ENCODE measurements around the gene EYS. TPM values are rescaled to one million over a fixed set of nuclear protein-coding genes. Genes with fewer than 3 reads are reported as not detected.
"Not testable (repeated sequence)": the region's sequence is repeated elsewhere in the genome, so short reads cannot be mapped to it uniquely, and the experiment has no call there.

EYS gene
- total RNA-seq, 2 experiments from 2014 or later = not detected

DNA sequence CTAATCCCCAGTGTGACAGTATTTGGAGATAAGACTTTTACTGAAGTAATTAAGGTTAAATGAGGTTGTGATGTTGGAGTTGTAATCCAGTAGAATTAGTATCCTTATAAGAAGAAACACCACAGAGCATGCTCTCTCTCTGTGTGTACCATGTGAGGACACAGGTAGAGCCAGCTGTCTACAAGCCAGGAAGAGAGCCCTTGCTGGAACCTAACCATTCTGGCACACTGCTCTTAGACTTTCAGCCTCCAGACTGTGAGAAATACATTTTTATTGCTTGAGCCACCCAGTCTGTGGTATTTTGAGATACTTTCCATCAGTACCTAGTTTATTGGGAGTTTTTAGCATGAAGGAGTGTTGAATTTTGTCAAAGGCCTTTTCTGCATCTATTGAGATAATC is 1961.2 kb downstream of the EYS start:
- no peaks in the 10 kb centered on the region for H3K4me1 Mint-ChIP-seq
- no peak overlapping the region for H3K27ac Mint-ChIP-seq
- ChIA-PET CTCF (no interaction called here), POLR2A (no interaction called here)
- H3K9me3 Mint-ChIP-seq (ENCODE audit: low read depth) = peaks cover 3% of the 10 kb centered on the region
- DNase-seq (no peak), ATAC-seq (no peak)
- intact Hi-C loops (cut with DNase I, micrococcal nuclease) = no loop called here
- H3K4me3 Mint-ChIP-seq = no peak overlapping the region
- peaks cover 7% of the 10 kb centered on the region for H3K36me3 Mint-ChIP-seq (ENCODE audit: low read depth)
- no peaks in the 10 kb centered on the region for H3K27me3 Mint-ChIP-seq

DNA sequence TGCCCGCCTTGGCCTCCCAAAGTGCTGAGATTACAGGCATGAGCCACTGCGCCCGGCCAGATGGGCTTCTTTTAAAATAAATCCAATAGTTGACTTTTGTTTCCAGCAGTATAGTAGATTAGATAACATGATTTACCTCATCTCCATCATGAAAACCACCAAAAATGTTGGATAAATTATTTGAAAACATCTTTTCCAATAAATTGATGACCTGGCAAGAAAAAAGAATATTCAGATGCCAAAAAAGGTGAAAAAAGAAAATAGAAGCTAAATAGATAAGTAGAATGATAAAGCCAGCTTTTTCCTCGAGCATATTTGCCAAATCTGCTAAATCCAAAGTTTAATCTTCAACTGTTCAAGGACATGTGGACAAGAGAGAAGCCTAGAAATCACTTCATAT is 1962.2 kb downstream of the EYS start:
- intact Hi-C loops (cut with DNase I, micrococcal nuclease) = no loop called here
- ChIA-PET POLR2A (no interaction called here), CTCF (no interaction called here)
- Mint-ChIP-seq H3K36me3 (ENCODE audit: low read depth) (peaks cover 7% of the 10 kb centered on the region), H3K4me3 (no peak overlapping the region), H3K27ac (no peak overlapping the region), H3K9me3 (ENCODE audit: low read depth) (peaks cover 3% of the 10 kb centered on the region), H3K4me1 (no peaks in the 10 kb centered on the region), H3K27me3 (no peaks in the 10 kb centered on the region)
- ATAC-seq = no peak
- DNase-seq = no peak

DNA sequence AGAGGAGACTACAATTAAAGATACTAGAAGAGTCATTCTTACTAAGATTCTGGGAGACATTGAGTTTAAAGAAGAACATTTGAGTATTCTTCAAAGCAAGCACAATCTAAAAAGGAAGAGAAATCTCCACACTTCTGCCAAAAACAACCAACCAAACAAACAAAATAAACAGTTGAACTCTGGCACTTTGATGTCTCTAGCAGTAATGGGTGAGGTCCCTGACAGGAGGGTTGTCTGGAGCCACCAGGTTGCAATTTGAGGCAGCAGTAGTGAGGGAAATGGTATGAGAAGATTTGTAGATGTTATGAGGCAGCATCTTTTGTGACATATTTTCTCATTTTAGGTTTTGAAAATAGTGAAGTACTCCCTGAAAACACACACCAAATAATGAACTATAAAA is 1963.3 kb downstream of the EYS start:
- ChIA-PET POLR2A (no interaction called here), CTCF (interaction anchor here (0.6 kb wide), 1 partner anchor 1730 kb away, joined by 3 read pairs; no protein-coding TSS in a partner anchor)
- ATAC-seq = no peak
- DNase-seq = no peak
- intact Hi-C loops (cut with DNase I, micrococcal nuclease) = no loop called here
- H3K27me3 Mint-ChIP-seq = no peaks in the 10 kb centered on the region
- H3K36me3 Mint-ChIP-seq (ENCODE audit: low read depth) = peaks cover 6% of the 10 kb centered on the region
- peaks cover 5% of the 10 kb centered on the region for H3K9me3 Mint-ChIP-seq (ENCODE audit: low read depth)
- H3K4me1 Mint-ChIP-seq = no peaks in the 10 kb centered on the region
- H3K27ac Mint-ChIP-seq = no peak overlapping the region
- no peak overlapping the region for H3K4me3 Mint-ChIP-seq

DNA sequence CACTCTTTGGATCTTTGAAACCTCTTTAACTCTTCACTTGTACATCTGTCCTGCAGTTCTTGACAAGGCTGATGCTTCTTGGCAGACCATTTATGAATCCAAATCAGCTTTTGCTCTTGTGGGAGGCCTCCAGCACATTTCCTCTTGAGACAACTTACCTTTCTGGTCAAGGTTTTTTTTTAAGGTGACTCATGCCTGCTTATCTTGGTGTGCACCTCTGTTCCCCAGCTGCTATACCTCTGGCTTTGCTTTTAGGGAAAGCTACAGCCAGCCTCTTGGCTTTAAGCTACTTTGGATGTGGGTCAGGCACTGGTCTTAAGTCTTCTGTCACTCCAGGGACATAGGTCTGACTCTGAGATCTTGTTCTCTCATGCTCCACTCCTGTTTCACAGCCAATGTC is 1965.0 kb downstream of the EYS start:
- ChIA-PET CTCF (no interaction called here), POLR2A (no interaction called here)
- ATAC-seq (no peak), DNase-seq (no peak)
- Mint-ChIP-seq H3K4me3 (no peak overlapping the region), H3K4me1 (no peaks in the 10 kb centered on the region), H3K27me3 (no peaks in the 10 kb centered on the region), H3K36me3 (ENCODE audit: low read depth) (peaks cover 4% of the 10 kb centered on the region), H3K9me3 (ENCODE audit: low read depth) (peaks cover 3% of the 10 kb centered on the region), H3K27ac (no peak overlapping the region)
- intact Hi-C loops (cut with DNase I, micrococcal nuclease) = no loop called here

DNA sequence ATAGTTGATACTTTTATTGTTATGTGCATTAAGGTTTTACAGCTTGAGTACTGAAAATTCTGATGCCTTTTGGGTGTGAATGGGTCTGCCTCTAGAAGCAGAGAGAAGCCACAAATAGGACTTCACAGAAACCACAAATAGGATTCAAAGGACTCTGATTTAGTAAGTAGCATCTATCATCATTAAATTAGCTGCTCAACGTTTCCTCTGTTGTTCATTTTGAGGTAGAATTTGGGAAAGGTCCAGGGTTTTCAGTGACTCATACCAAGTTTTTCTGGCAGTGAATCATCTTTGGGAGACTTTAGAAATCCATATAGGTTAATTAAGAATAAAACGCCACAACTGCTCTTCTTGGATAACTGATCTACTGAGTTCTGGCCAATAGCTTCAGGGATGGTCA is 1966.3 kb downstream of the EYS start:
- ATAC-seq = no peak
- DNase-seq = no peak
- Mint-ChIP-seq H3K36me3 (ENCODE audit: low read depth) (peaks cover 4% of the 10 kb centered on the region), H3K4me3 (no peak overlapping the region), H3K4me1 (no peaks in the 10 kb centered on the region), H3K27ac (no peak overlapping the region), H3K9me3 (ENCODE audit: low read depth) (peaks cover 4% of the 10 kb centered on the region), H3K27me3 (no peaks in the 10 kb centered on the region)
- POLR2A ChIA-PET = no interaction called here
- intact Hi-C loops (cut with DNase I, micrococcal nuclease) = no loop called here
- CTCF ChIA-PET = no interaction called here

- DNase-seq (no peak), ATAC-seq (no peak)
- H3K4me3 Mint-ChIP-seq = no peak overlapping the region
- no peak overlapping the region for H3K27ac Mint-ChIP-seq
- H3K27me3 Mint-ChIP-seq = no peaks in the 10 kb centered on the region
- peaks cover 9% of the 10 kb centered on the region for H3K9me3 Mint-ChIP-seq (ENCODE audit: low read depth)
- H3K4me1 Mint-ChIP-seq = no peaks in the 10 kb centered on the region
- CTCF ChIA-PET = no interaction called here
- peaks cover 4% of the 10 kb centered on the region for H3K36me3 Mint-ChIP-seq (ENCODE audit: low read depth)
- intact Hi-C loops (cut with DNase I, micrococcal nuclease) = no loop called here
- POLR2A ChIA-PET = no interaction called here
These were observed 1967.8 kb downstream of the EYS start for GRCh38 chr6:63739094-63739687.

- ATAC-seq; intact Hi-C loops (cut with DNase I, micrococcal nuclease); H3K36me3 Mint-ChIP-seq (ENCODE audit: low read depth); DNase-seq; H3K27me3 Mint-ChIP-seq; CTCF ChIA-PET; H3K4me3 Mint-ChIP-seq; H3K27ac Mint-ChIP-seq; H3K4me1 Mint-ChIP-seq; H3K9me3 Mint-ChIP-seq (ENCODE audit: low read depth); POLR2A ChIA-PET: not testable (repeated sequence)
These were observed 1968.8 kb downstream of the EYS start for GRCh38 chr6:63738190-63738589.

DNA sequence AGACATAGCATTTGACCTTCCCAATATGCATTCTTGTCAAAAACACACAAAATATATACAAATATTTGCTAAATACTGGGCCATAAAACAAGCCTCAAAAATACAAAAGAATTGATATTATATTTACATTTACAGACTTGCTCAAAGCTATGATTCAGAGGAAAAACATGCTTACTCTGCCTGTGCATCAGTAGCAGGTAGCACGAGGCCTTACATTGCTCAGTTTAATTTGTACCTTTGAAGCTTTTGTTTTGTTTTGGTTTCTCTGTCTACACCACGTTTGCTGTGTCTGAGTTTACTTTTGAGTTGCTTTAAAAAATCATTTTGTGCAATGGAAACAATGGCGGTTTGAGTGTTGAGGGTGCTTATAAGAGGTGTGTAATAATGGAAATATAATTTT is 1972.1 kb downstream of the EYS start:
- Mint-ChIP-seq H3K27me3 (no peaks in the 10 kb centered on the region), H3K36me3 (ENCODE audit: low read depth) (peaks cover 4% of the 10 kb centered on the region), H3K9me3 (ENCODE audit: low read depth) (peaks cover 9% of the 10 kb centered on the region), H3K27ac (no peak overlapping the region), H3K4me3 (no peak overlapping the region), H3K4me1 (no peaks in the 10 kb centered on the region)
- POLR2A ChIA-PET = no interaction called here
- CTCF ChIA-PET = interaction anchor here (1.3 kb wide), 1 partner anchor 136 kb away, joined by 5 read pairs; no protein-coding TSS in a partner anchor
- ATAC-seq (no peak), DNase-seq (no peak)
- intact Hi-C loops (cut with DNase I, micrococcal nuclease) = no loop called here

DNA sequence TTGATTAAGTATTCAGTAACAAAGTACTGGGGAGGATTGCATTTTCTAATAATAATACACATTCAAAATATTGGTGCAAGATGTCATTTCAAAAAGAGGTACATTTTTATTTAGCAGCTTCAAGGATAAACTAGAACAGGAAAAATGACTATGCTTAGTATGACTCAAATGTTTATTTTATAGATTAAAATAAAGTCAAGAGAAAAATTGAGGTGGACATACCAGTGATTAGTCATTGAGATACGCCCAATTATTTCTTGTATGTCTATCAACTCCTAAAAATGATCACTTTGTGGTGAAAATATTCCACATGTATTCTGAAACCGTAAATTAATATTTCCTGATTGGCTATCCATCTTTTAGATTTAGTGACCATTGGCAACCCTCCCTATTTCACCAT is 1974.7 kb downstream of the EYS start:
- Mint-ChIP-seq H3K4me1 (no peaks in the 10 kb centered on the region), H3K9me3 (ENCODE audit: low read depth) (peaks cover 6% of the 10 kb centered on the region), H3K4me3 (no peak overlapping the region), H3K27me3 (no peaks in the 10 kb centered on the region), H3K27ac (no peak overlapping the region), H3K36me3 (ENCODE audit: low read depth) (no peaks in the 10 kb centered on the region)
- intact Hi-C loops (cut with DNase I, micrococcal nuclease) = no loop called here
- POLR2A ChIA-PET = no interaction called here
- ATAC-seq = no peak
- CTCF ChIA-PET = no interaction called here
- no peak for DNase-seq

GRCh38 chr6:63731930-63732329 is 1975.1 kb downstream of the EYS start:
- Mint-ChIP-seq H3K9me3 (ENCODE audit: low read depth) (peaks cover 6% of the 10 kb centered on the region), H3K4me1 (no peaks in the 10 kb centered on the region), H3K4me3 (no peak overlapping the region), H3K27ac (no peak overlapping the region), H3K36me3 (ENCODE audit: low read depth) (no peaks in the 10 kb centered on the region), H3K27me3 (no peaks in the 10 kb centered on the region)
- intact Hi-C loops (cut with DNase I, micrococcal nuclease) = no loop called here
- ChIA-PET CTCF (interaction anchor here (0.9 kb wide), 1 partner anchor 158 kb away, joined by 4 read pairs; no protein-coding TSS in a partner anchor), POLR2A (no interaction called here)
- ATAC-seq = no peak
- DNase-seq = no peak

DNA sequence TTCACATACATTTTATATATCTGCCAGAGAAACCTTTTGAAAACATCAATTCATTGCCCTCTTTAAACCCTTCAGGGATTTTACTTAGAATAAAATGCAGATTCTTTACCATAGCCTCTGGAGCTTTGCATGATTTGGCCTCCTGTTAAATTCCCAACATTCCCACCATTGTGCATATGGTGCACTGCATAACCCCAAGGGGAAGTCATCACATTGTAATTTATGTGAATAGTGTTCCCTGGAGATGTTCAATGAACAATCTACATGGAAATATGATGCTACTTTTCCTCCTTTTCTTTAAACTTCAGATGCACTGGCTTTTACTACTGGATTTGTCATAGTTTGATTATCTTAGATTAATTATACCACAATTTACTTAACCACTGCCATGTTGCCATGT is 1976.7 kb downstream of the EYS start:
- ATAC-seq (no peak), DNase-seq (no peak)
- ChIA-PET POLR2A (no interaction called here), CTCF (no interaction called here)
- H3K4me1 Mint-ChIP-seq = no peaks in the 10 kb centered on the region
- H3K4me3 Mint-ChIP-seq = no peak overlapping the region
- H3K27ac Mint-ChIP-seq = no peak overlapping the region
- H3K36me3 Mint-ChIP-seq (ENCODE audit: low read depth) = no peaks in the 10 kb centered on the region
- peaks cover 1% of the 10 kb centered on the region for H3K9me3 Mint-ChIP-seq (ENCODE audit: low read depth)
- intact Hi-C loops (cut with DNase I, micrococcal nuclease) = no loop called here
- no peaks in the 10 kb centered on the region for H3K27me3 Mint-ChIP-seq

- ChIA-PET CTCF (no interaction called here), POLR2A (interaction anchor here (0.6 kb wide), 1 partner anchor 84 kb away, joined by 4 read pairs; no protein-coding TSS in a partner anchor)
- H3K27ac Mint-ChIP-seq = no peak overlapping the region
- intact Hi-C loops (cut with DNase I, micrococcal nuclease) = no loop called here
- no peak for ATAC-seq
- H3K36me3 Mint-ChIP-seq (ENCODE audit: low read depth) = no peaks in the 10 kb centered on the region
- no peaks in the 10 kb centered on the region for H3K4me1 Mint-ChIP-seq
- no peak overlapping the region for H3K4me3 Mint-ChIP-seq
- no peaks in the 10 kb centered on the region for H3K9me3 Mint-ChIP-seq (ENCODE audit: low read depth)
- no peak for DNase-seq
- no peaks in the 10 kb centered on the region for H3K27me3 Mint-ChIP-seq
These were observed 1982.3 kb downstream of the EYS start for GRCh38 chr6:63724721-63725120.

- peaks cover 2% of the 10 kb centered on the region for H3K36me3 Mint-ChIP-seq (ENCODE audit: low read depth)
These were observed 1985.8 kb downstream of the EYS start for GRCh38 chr6:63721181-63721580.

More at GRCh38 chr6:63721181-63721580, 1985.8 kb downstream of the EYS start:
- ChIA-PET POLR2A (no interaction called here), CTCF (no interaction called here)
- intact Hi-C loops (cut with DNase I, micrococcal nuclease) = no loop called here
- DNase-seq (no peak), ATAC-seq (no peak)
- no peak overlapping the region for H3K27ac Mint-ChIP-seq
- H3K4me3 Mint-ChIP-seq = no peak overlapping the region
- no peaks in the 10 kb centered on the region for H3K9me3 Mint-ChIP-seq (ENCODE audit: low read depth)
- no peaks in the 10 kb centered on the region for H3K27me3 Mint-ChIP-seq
- no peaks in the 10 kb centered on the region for H3K4me1 Mint-ChIP-seq
